Transverse colon (tissue), 4 donors: ENCODE results near the gene AXDND1.

Experiments
- EP300 ChIP-seq: sonication (generic); formaldehyde crosslinking; IDR thresholded peaks from one replicate; pipeline ENCODE4 v1.6.1; 2017; ENCODE audit warnings: antibody characterized with exemption, low read depth
- POLR2AphosphoS5 ChIP-seq, 3 donors: sonication (generic); formaldehyde crosslinking; IDR thresholded peaks; one replicate each; pipeline ENCODE4 v1.6.1; 2016; ENCODE audit warnings: antibody characterized with exemption in 3 of 3
- TF ChIP-seq, protein P1 (sequence below), 5 experiments: fragments of 200-600 bp in 3 of 5; fragments of 450-650 bp in 2 of 5; sonication (generic) in 3 of 5; IDR thresholded peaks; 1 replicate in 2 of 5; 2 replicates in 3 of 5; pipeline ENCODE4 v1.5.1; 2016 to 2017; ENCODE audit warnings: antibody characterized with exemption in 5 of 5, inconsistent platforms in 3 of 5, mild to moderate bottlenecking in 2 of 5, moderate library complexity in 1 of 5

DNA sequence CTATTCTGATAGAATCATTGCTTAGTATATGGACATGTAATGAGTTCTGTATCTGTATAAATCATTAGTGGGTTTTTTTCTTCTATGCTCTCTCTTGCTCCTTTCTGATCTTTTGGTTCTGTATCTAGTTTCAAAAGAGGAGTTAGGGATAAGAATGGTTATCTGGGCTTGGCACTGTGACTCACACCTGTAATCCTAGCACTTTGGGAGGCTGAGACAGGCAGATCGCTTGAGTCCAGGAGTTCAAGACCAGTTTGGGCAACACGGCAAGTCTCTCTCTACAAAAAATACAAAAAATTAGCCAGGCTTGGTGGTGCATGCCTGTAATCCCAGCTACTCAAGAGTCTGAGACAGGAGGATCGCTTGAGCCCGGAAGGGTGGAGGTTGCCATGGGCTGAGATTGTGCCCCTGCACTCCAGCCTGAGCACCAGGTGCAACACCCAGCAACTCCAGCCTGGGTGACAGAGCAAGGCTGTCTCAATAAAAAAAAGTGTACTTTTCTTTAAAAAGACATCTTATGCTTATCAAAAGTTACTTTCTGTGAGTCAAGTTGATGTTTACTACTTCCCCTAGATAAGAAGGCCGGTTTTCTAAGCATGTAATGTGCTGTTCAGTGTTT, 27.7 kb upstream of the AXDND1 start:
- TF ChIP-seq, protein P1, sequence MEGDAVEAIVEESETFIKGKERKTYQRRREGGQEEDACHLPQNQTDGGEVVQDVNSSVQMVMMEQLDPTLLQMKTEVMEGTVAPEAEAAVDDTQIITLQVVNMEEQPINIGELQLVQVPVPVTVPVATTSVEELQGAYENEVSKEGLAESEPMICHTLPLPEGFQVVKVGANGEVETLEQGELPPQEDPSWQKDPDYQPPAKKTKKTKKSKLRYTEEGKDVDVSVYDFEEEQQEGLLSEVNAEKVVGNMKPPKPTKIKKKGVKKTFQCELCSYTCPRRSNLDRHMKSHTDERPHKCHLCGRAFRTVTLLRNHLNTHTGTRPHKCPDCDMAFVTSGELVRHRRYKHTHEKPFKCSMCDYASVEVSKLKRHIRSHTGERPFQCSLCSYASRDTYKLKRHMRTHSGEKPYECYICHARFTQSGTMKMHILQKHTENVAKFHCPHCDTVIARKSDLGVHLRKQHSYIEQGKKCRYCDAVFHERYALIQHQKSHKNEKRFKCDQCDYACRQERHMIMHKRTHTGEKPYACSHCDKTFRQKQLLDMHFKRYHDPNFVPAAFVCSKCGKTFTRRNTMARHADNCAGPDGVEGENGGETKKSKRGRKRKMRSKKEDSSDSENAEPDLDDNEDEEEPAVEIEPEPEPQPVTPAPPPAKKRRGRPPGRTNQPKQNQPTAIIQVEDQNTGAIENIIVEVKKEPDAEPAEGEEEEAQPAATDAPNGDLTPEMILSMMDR (IDR thresholded peaks at IDR 0.05), result no peak
- no peak for TF ChIP-seq POLR2AphosphoS5 (IDR thresholded peaks at IDR 0.05)
- TF ChIP-seq EP300, result no peak
